HG03558 (cell line): ENCODE results near the gene ERG.

ENCODE experiments used
- ATAC-seq: cut with Tn5 transposase; IDR thresholded peaks from one replicate; pipeline ENCODE4 v1.9.1; 2021; ENCODE audit warnings: moderate number of reproducible peaks; ENCODE audit not compliant: unreplicated experiment; ENCODE audit errors: extremely low read depth

ERG gene

DNA sequence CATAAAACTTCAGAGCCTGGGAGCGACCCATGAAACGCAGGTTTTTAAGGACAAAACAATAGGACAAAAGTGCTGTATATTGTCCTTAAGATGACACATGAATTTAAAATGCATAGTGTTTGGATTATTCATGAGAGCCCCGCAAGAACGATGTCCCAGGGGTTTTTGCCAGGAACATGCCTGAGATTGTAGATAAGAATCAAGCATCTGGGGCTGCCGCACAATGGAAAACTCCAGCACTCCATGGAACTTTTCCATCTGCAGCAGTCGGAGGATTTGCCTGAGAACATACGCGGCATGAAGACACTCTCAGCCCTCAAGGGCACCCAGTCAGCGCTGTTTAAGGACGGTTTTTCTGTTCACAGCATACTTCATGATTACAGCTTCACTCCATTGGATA lies 5.3 kb upstream of the ERG start:
- no peak for ATAC-seq

DNA sequence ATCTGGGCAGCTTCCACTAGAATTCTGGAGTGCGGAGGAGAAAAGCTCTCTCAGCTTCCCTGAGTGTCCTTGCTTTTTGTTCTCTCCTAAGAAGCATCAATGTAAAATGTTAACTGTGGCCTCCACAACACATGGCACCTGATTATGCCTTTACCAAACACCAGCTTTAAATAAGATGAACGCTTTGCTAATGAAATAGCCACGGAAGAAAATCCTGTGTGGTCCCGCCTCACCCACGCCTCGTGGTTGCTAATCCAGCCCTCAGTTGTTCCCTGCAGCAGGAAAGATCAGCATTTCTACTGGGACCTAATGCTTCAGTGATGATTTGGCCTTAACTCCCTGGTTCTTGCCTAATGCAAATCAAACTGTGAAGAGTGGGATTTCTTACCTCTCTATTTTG lies 1.8 kb upstream of the ERG start:
- no peak for ATAC-seq

DNA sequence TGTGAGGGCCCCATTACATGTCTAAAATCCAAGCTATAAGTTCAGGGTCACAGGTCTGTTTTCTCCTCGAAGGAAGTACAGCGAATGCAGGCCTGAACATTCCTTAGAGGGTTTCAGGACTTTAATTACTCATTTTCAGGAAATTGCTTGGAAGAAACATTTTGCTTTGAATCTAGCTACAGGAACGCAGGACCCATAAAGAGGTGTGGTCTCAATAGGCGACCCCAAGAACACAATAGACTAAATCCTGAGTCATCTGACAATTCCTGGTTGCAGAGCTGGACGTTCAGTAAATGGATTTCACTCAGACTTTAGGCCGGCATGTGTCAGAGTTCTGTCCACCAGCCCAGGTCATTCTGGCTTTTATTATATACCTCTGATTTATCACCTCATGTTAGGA lies 1.0 kb upstream of the ERG start:
- ATAC-seq: no peak

DNA sequence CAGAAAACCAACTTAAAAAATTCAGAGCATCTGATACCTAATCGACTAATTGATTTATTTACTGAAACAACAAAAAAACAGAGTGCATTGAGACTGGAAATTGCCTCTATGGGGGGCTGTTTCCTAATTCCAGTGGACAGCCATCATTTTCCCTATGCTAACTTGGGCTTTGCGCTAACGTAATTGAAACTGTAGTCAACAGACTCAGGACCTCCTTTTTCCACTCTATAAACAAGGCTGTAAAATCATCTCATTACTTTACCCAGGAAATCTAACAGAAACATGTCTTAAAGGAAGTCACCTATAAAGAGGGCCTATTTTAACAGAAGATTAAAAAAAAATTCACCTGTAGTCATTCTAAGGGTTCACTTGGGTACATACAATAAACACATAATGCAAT lies 2.1 kb downstream of the ERG start:
- no peak for ATAC-seq

DNA sequence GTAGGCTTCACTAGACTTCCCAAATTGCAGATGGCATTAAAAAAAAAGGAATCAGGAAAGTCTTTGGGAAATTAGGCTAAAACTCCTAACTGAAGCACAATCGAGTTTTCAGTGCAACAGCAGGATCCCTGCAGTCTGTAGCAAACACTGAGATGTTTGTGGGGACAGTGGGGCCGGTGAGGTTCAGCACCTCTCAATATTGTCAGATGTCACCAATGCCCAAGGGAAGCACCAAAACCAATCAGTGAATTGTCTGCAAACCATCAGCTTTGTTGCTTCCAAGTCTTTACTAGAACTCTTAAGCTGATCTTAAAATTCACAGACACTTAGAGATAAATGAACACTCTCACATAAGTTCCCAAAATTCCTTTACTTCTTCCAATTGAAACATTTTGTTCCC lies 2.6 kb downstream of the ERG start:
- ATAC-seq: no peak

DNA sequence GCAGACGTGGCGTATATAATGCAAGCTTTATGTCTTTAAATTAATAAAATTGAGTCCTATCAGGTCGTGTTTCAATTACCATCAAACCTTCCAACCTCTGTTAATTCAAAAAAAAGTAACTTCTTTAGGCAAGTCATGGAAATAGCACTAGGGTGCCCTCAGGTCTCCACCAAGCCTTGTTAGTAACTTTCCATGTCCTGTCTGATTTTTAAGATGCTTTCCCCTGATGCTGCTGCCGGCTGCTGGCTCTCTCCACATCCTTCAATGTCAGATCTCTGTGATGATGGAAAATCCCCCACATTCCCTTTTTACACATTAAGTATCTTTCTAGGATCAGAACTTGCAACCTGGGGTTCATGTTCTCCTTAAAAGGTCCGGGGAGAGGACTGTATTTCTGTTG lies 3.0 kb downstream of the ERG start:
- ATAC-seq: no peak

DNA sequence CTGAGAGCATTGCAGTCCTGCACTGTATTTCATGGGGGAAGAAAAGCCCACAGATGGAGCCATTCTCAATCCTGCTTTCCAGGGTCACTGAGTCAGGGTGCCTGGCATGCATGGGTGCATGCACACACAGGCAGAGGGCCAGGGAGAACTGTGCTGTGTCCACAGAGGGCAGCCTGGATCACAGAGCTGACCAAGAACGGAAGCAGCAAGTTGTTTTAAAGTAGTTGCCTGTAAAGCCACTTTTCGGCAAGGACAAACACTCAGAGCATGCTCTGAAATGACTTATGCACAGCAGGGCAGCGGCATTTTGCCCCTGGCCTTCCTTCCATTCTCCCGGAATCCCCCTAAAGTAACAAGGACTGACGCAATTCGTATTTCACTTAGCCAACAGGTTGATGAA lies 3.6 kb downstream of the ERG start:
- ATAC-seq: no peak

DNA sequence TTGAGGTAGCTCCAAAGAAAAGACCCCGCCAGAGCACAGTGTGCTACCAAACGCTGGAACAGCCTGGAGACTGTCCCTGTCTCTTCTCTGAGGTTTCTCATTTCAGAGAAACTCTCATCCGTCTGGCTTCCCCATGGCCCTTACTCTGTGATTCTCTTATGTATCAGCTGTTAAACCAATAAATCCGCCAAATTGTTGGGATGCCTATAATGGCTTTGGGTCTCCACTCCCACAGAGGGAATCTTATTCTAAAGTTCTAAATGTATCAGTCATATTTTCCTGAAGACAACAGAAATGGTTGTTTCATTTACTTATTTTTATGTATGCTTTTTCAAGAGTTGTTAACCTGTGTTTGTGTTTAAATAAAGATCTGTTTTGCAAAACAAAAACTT lies 4.0 kb downstream of the ERG start:
- ATAC-seq: no peak

DNA sequence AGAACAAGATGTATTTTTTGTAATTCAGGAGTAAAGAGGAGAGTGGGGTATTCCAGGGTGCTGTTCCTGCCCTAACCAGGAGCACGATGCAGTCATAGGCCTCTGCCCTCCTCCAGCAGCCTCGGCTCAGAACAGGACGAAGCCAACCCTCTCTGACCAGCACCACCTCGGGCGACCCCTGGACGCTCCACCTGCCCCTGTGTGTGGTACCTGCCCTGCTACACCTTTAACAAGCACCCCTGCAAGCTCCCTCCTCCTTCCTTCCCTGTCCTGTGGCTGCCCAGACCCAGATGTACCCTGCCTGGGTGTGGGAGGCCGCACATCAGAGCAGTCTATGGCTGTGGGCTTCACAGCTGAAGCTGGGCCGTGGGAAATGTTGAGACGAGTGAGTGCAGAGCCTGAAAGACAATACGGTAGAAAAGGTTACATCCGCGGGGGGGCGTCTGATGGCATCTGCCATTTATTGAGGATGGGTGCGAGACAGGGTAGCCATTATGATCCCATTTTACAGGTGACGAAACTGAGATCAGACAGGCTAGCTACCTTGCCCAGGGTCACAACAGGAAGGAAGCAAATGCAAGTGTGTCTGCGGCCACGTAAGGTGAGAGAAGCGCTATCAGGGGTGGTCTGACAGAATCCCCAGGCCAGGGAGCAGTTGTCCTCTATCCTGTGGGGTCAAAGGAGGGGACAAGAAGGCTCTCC lies 4.6 kb downstream of the ERG start:
- ATAC-seq: no peak

DNA sequence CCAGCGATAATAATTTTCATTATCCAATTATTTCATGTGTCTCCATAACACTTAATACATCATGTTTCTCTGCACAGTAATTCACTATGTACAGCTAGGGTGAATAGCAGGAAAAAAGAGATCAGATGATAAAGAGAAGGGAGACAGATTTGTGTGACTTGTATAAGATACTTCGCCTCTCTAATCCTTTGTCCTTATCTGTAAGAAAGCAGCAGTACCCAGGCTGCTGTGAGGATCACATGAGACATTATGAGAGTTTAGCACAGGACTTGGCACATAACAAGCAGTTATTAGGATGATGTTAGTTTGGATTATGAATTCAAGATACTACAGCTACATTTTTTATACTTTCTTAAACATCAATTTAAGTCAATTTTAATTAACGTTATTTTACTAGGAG lies 6.3 kb downstream of the ERG start:
- ATAC-seq: no peak

DNA sequence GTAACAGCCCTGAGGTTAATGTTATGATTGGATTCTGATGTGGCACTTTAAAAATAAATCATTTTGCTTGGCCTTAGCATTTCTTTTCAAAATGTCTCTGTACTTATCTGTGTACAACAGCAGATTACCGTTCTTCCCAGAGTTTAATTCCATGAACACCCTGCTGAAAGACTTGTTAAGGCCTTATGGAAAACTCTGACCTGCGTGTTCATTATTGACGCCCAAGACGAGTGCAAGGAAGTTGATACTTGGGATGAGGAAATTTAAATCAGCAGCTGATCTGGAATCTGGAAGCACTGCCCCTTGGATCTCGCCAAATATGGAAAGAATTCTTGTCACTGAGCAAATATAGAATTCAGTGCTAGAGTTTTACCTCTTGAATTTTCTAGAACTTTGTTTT lies 6.7 kb downstream of the ERG start:
- no peak for ATAC-seq

DNA sequence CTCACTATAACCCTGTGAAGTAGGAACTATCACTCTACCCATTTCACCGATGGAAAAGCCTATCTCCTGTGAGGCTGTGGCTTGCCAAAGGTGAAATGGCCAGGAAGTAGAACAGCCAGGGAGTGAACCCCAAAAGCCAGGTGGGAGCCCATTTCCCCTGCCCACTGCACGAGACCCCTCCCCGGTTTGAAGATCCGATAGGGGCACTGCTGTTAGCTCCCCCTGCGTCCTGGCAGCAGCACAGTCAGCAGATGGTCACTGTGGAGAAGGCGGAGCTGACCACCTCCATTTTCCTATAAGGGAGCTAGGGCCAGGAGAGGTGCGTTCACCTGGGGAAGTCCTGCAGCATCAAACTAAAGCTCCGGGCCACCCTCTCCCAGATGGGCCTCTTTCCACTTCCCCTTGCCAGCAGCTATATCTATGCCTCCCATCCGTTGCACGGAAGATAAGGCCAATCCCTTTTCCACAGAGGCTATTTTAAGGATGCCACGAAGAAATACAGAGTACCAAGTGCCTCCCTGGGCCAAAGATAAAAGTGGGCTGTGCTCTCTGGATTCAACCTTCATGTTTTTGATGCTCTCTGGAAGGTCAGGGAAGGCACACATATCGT lies 7.8 kb downstream of the ERG start:
- ATAC-seq: no peak

DNA sequence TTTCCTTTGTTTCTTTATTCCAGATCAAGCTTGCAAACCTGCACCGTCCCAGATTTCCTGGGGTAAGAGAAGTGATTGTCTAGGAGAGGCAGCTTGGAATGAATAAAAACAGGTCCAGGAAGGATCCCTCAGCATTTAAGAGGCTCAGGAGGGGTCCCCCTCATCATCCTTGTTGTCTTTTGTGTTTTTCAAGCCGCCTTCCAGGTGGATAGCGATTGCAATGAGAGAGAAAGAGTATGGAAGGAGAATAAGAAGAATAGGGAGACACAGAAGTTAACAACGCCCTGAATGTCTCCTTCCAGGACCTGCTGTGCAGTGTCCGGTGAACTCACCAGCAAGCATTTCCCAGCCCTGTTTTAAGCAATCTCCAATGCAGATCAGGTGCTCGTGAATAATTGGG lies 8.5 kb downstream of the ERG start:
- no peak for ATAC-seq

DNA sequence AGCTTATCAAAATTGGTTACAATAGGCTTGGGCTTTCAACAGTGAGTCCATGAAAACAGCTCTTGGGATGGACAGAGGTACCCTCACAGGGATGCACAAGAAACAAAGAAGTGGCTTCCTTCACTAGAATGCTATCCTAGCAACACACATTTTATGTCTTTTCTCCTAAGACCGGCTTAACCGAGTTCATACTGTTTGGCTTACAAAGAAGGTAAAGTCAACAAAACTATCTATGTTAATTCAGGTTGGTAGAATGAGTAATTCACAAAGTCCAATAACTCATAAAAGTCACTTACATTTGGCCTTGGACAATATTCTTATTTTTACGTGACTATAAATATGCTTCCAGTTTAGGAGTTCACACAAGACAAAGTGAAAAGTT lies 9.0 kb downstream of the ERG start:
- no peak for ATAC-seq

DNA sequence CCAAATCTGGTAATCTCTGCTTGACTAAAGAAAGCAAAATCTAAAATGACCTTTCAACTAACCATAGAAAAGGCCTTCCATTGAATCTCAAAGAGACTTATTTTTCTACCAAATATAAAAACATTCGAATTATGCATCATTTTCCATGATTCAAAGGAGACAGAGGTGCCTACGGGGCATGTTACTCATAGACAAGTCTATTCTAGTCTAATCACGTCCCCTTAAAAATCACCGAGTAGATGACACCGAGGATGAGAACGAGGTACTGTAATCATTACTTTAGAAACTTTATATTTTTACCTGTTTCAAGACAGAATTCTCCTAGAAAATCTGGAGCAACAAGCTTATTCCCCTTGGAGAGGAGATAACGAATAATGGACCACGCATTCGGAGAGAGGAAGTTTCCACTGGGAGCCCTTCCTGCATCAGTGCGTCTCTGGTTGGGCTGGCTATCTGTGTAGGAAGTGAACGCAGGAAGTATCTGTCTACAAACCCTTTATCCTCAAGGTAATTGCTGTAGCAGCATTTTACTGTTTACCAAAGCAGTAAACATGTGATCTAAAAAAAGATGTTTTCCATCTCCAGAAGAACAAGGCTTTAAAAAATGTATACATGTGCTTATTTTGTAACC lies 9.5 kb downstream of the ERG start:
- ATAC-seq: no peak

DNA sequence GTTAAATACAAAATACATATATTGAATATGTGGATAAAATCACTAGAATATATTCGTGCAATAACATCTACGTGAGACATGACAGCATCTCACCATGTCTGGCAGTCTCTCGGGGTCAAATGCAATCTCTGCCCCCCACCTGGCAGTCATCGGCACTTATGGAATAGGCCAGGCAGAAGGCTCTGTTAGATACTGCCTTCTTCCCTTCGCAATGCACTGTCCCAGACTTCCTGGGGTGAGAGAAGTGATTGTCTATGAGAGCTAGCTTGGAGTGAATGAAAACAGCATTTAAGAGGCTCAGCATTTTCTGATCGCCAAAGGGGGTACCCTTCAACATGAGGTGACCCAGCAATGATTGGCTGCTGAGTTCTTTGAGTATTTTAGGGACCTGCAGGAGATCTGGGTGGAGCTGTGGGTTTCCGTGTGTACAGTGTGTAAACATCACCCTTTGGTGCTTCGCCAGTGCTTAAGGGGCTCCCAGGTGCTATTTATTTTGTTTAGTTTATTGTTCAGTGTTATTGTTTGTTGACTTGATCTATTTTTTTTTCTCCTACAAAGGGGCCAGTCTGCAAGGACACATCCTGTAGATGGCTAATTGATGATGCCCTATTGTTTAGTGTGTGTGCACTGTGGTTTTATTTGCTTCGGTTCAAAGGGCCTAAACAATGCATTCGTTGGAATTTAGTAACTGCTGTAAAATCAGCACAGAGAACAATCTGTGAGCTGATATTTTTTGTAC lies 10.2 kb downstream of the ERG start:
- ATAC-seq: no peak

DNA sequence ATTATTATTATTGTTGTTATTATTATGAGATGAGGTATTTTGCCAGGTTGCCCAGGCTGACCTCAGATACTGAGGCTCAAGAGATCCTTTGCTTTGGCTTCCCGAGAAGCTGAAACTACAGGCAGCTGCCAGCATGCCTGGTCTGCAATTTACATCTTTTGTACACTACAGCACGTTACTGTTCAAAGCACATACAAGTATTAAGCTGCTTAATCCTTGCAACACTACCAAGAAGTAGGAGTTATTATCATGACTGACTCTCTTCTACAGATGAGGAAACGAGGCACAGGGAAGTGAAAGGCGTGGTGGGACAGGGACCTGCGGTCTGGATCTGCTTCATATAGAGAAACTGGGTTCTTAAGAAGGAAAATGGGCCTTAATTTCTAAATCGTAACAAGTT lies 11.6 kb downstream of the ERG start:
- ATAC-seq: no peak

DNA sequence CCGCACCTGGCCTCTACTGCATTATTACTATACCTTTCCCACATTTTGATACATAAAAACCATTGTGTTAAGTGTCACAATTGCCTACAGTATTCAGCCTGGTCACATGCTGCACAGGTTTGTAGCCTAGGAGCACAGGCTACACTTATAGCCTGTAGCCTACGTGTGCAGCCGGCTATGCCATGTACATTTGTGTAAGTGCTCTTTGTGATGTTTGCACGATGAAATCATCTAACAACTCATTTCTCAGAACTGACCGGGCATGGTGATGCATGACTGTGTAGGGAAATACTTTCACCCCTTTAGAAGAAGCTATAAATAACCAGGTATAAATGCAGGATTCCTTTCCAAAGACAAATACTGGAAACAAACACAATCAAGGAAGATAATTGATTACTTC lies 12.1 kb downstream of the ERG start:
- no peak for ATAC-seq

DNA sequence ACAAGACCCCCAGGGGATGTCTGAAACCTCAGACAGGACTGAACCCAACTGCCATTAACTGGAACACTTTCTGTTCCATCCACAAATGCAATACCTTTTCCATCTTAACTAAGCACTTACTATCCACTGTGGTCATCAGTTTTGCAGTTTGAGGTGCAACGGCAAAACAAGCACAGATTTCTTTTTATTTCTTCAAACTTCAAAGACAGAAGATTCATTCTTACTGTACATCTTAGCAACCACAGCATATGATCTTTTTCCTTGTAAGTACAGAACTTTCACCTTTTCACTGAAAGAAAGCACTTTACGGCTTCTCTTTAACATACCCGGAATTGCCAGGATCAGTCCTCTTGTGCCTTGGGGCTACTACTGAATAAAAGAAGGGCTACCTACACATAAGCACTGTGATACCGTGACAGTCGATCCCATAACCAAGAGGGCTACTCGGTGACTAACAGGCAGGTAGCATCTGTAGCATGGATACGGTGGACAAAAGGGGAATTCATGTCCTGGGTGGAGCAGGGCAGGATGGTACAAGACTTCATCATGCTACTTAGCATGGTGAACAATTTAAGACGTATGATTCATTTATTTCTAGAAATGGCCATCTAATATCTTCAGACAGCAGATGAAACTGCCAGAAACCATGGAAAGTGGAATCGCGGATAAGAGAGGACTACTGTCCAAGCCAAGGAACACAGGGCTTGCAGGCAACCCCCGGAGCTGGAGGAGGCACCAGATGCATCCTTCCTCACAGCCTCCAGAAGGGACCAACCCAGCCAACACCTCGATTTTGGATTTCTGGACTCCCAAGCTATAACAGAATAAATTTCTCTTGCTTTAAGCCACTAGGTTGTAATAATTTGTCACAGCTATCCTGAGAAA lies 18.4 kb downstream of the ERG start:
- no peak for ATAC-seq

DNA sequence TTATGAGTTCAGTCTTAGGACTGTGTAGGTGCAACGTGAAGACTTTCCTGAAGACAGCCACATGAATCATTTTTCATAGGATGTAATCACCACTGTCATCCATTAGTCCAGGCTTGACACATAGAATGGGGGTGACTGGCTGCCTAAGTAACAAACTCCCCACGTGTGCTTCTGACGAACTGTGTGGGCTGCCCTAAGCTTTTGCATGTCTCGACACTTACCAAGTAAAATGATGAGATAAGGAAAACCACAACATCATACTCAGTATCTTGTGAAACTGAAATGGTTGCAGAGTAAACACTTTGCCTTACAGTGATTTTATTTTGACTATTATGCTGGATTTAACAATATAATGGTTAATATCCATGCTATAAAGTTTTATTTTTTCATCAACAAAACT lies 19.5 kb downstream of the ERG start:
- ATAC-seq: no peak
